Measurements from ENCODE around the gene CUL5. TPM values are rescaled to one million over a fixed set of nuclear protein-coding genes. Genes with fewer than 3 reads are reported as not detected.

CUL5 gene
- total and polyA plus RNA-seq, 2 donors (not counting 1 experiment from before 2014, with no cell fraction given), result 22.9 to 28.2 TPM

DNA sequence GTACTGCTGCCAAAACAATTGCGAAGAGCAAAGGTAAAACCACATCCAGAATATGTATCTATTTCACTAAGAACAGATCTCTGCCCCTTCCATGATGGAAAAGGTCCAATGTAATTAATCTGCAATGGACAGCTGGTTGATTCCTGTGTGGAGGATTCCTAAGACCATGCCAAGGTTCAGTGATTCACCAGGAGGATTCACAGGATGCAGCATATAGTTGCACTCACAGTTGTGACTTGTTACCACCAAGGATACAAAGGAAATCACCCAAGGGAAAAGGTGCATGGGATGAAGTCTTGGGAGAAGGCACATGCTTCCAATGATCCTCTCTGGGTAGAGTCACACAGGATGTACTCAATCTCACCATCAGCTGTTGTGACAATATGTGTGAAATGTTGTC, 35.1 kb upstream of the CUL5 start:
- Histone ChIP-seq H3K36me3 (ENCODE audit: control insufficient read depth, insufficient read depth, low read length) (no peaks in the 10 kb centered on the region), H3K27me3 (ENCODE audit: control insufficient read depth, insufficient read depth, low read length) (no peaks in the 10 kb centered on the region), H3K4me1 (ENCODE audit: control insufficient read depth, extremely low read depth, insufficient read depth, low read length) (no peaks in the 10 kb centered on the region), H3K9ac (ENCODE audit: insufficient read depth, low read length) (no peak overlapping the region), H3K4me3 (replicated peaks in 1 of 4; ENCODE audit: control extremely low read depth in 1 of 4, insufficient read depth in 1 of 4, low read depth in 3 of 4, low read length in 4 of 4) (no peak overlapping the region), H2AFZ (ENCODE audit: low read length) (no peak overlapping the region), H3K79me2 (ENCODE audit: control insufficient read depth, insufficient read depth, low read length) (no peaks in the 10 kb centered on the region), H3K9me3 (ENCODE audit: control insufficient read depth, insufficient read depth, low read depth, low read length) (no peaks in the 10 kb centered on the region), H3K27ac (ENCODE audit: insufficient read depth, low read length) (no peak overlapping the region), H3K4me2 (ENCODE audit: extremely low read depth, insufficient read depth, low read length) (no peak overlapping the region), H4K20me1 (ENCODE audit: control insufficient read depth, extremely low read depth, insufficient read depth, low read length) (no peaks in the 10 kb centered on the region)
- DNase-seq (ENCODE audit: low read depth in 2 of 2), result no peak
- TF ChIP-seq EZH2 (IDR thresholded peaks at IDR 0.05; ENCODE audit: low read length, missing control alignments) (no peak), CTCF (conservative IDR thresholded peaks at IDR 0.05 in 1 of 2, IDR thresholded peaks at IDR 0.05 in 1 of 2; ENCODE audit: low read depth in 1 of 2, low read length in 2 of 2) (no peak)

DNA sequence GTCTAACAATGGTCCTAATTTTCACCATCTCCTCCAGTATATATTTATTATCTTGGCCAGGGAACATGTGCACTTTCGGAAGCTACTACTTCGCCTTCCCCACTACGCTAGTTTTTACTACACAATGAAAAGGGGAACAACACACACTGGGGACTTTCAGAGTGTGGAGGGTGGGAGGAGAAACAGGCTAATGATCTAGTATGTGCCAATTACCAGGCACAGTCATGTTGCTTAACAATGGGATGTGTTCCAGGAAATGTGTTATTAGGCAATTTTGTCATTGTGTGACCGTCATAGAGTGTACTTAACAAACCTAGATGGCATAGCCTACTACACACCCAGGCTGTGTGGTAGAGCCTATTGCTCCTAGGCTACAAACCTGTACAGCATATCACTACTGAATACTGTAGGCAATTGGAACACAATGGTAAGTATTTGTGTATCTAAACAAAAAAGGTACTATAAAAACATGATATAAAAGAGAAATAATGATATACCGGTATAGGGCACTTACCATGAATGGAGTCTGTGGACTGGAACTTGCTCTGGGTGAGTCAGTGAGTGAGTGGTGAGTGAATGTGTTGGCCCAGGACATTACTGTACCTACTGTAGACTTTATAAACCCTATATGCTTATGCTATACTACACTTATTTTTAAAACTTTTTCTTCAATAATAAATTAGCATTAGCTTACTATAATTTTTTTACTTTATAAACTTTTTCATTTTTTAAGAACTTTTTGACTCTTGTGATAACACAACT, 20.1 kb upstream of the CUL5 start:
- Histone ChIP-seq H3K27me3 (ENCODE audit: control insufficient read depth, insufficient read depth, low read length) (no peaks in the 10 kb centered on the region), H3K27ac (ENCODE audit: insufficient read depth, low read length) (no peak overlapping the region), H4K20me1 (ENCODE audit: control insufficient read depth, extremely low read depth, insufficient read depth, low read length) (no peaks in the 10 kb centered on the region), H3K4me1 (ENCODE audit: control insufficient read depth, extremely low read depth, insufficient read depth, low read length) (no peaks in the 10 kb centered on the region), H3K36me3 (ENCODE audit: control insufficient read depth, insufficient read depth, low read length) (no peaks in the 10 kb centered on the region), H3K4me2 (ENCODE audit: extremely low read depth, insufficient read depth, low read length) (no peak overlapping the region), H3K9ac (ENCODE audit: insufficient read depth, low read length) (no peak overlapping the region), H3K4me3 (replicated peaks in 1 of 4; ENCODE audit: control extremely low read depth in 1 of 4, insufficient read depth in 1 of 4, low read depth in 3 of 4, low read length in 4 of 4) (no peak overlapping the region), H3K79me2 (ENCODE audit: control insufficient read depth, insufficient read depth, low read length) (no peaks in the 10 kb centered on the region), H2AFZ (ENCODE audit: low read length) (no peak overlapping the region), H3K9me3 (ENCODE audit: control insufficient read depth, insufficient read depth, low read depth, low read length) (no peaks in the 10 kb centered on the region)
- TF ChIP-seq CTCF (conservative IDR thresholded peaks at IDR 0.05 in 1 of 2, IDR thresholded peaks at IDR 0.05 in 1 of 2; ENCODE audit: low read depth in 1 of 2, low read length in 2 of 2) (no peak), EZH2 (IDR thresholded peaks at IDR 0.05; ENCODE audit: low read length, missing control alignments) (no peak)
- no peak for DNase-seq (ENCODE audit: low read depth in 2 of 2)

- DNase-seq (ENCODE audit: low read depth in 2 of 2), result no peak
- no peak overlapping the region for H3K27ac ChIP-seq (ENCODE audit: insufficient read depth, low read length)
- no peaks in the 10 kb centered on the region for H3K27me3 ChIP-seq (ENCODE audit: control insufficient read depth, insufficient read depth, low read length)
- no peak overlapping the region for H3K4me2 ChIP-seq (ENCODE audit: extremely low read depth, insufficient read depth, low read length)
- H3K9ac ChIP-seq (ENCODE audit: insufficient read depth, low read length), result no peak overlapping the region
- no peaks in the 10 kb centered on the region for H4K20me1 ChIP-seq (ENCODE audit: control insufficient read depth, extremely low read depth, insufficient read depth, low read length)
- no peaks in the 10 kb centered on the region for H3K79me2 ChIP-seq (ENCODE audit: control insufficient read depth, insufficient read depth, low read length)
- no peak overlapping the region for H3K4me3 ChIP-seq (replicated peaks in 1 of 4; ENCODE audit: control extremely low read depth in 1 of 4, insufficient read depth in 1 of 4, low read depth in 3 of 4, low read length in 4 of 4)
- no peaks in the 10 kb centered on the region for H3K4me1 ChIP-seq (ENCODE audit: control insufficient read depth, extremely low read depth, insufficient read depth, low read length)
- H2AFZ ChIP-seq (ENCODE audit: low read length), result no peak overlapping the region
- H3K36me3 ChIP-seq (ENCODE audit: control insufficient read depth, insufficient read depth, low read length), result no peaks in the 10 kb centered on the region
- H3K9me3 ChIP-seq (ENCODE audit: control insufficient read depth, insufficient read depth, low read depth, low read length), result no peaks in the 10 kb centered on the region
- TF ChIP-seq EZH2 (IDR thresholded peaks at IDR 0.05; ENCODE audit: low read length, missing control alignments) (no peak), CTCF (conservative IDR thresholded peaks at IDR 0.05 in 1 of 2, IDR thresholded peaks at IDR 0.05 in 1 of 2; ENCODE audit: low read depth in 1 of 2, low read length in 2 of 2) (no peak)
Observed at GRCh38 chr11:107991868-107992414, 16.8 kb upstream of the CUL5 start.

Measured in fibroblast of lung (primary cell).